ENCODE data around the gene PPP1R27.

Gene PPP1R27

GRCh38 chr17:81803728-81804558, 30.9 kb downstream of the PPP1R27 start, which contains the start of gene GCGR:
Gene GCGR, plus strand, starts transcription at chr17:81804150. Its CDS starts 4,869 bp downstream, at chr17:81809019.
- no peak for DNase-seq

- no peak for DNase-seq
These were observed 31.8 kb downstream of the PPP1R27 start for GRCh38 chr17:81802856-81803643.

GRCh38 chr17:81802048-81802758, 32.6 kb downstream of the PPP1R27 start:
- DNase-seq = no peak

- DNase-seq = no peak
These were observed 33.5 kb downstream of the PPP1R27 start for GRCh38 chr17:81801327-81801726.

DNA sequence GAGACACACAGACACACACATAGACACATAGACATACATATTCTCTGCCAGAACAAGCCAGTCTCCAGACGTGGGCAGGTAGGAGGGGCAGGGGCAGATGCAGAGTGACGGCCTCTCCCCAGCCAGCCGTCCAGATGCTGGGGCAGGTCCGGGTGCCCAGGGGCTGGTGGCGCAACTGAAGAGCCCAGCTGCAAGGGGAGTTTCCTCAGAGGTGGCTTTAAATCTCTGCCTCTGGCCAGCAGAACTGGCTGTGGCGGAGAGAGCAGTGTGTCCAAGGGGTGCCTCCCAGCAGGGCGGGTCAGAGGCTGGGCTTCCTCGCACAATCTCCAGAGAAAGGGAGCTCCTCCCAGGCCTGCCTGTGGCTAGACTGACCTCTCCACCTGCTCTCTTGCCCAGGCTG, 40.3 kb downstream of the PPP1R27 start:
- no peak for DNase-seq

DNA sequence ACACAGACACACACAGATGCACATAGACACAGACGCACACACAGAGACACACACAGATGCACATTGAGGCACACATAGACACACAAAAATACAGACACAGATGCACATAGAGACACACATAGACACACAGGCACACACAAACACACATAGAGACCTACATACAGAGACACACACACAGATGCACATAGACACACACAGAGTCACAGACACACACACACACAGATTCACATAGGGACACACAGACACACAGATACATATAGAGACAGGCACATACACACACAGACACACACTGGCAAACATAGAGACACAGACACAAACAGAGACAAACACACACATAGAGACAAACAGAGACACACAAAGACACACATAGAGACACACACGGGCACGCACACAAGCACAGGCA, 40.8 kb downstream of the PPP1R27 start:
- no peak for DNase-seq

DNA sequence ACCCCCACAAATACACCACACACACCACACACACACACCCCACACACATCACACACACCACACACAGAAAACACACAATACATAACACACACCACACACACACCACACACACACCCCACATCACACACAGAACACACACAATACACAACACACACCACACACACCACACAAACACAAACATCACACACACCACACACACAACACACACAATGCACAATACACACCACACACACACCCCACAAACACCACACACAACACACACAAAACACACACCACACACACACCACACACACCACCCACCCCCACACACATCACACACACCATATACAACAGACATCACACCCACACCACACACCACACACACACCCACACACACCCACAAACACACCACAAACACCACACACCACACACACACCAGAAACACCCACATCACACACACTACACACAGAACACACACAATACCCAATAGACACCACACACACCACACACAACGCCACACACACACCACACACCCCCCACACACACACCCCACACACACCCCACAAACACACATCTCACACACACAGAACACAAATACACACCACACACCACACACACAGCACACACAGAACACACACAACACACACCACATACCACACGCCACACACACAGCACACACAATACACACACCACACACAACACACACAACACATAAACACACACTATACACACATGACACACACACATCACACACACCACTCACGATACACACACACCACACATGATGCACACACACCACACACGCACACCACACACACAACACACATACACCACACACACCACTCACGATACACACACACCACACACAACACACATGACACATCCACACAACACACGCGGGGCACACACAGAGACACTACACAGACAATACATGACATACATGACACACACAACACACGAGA, 41.9 kb downstream of the PPP1R27 start:
- DNase-seq = no peak

Measured in activated CD4-positive, alpha-beta T cell treated with anti-CD3 and anti-CD28 coated beads for 48 hours (primary cell).